ENCODE results near the gene LHX8.

DNA sequence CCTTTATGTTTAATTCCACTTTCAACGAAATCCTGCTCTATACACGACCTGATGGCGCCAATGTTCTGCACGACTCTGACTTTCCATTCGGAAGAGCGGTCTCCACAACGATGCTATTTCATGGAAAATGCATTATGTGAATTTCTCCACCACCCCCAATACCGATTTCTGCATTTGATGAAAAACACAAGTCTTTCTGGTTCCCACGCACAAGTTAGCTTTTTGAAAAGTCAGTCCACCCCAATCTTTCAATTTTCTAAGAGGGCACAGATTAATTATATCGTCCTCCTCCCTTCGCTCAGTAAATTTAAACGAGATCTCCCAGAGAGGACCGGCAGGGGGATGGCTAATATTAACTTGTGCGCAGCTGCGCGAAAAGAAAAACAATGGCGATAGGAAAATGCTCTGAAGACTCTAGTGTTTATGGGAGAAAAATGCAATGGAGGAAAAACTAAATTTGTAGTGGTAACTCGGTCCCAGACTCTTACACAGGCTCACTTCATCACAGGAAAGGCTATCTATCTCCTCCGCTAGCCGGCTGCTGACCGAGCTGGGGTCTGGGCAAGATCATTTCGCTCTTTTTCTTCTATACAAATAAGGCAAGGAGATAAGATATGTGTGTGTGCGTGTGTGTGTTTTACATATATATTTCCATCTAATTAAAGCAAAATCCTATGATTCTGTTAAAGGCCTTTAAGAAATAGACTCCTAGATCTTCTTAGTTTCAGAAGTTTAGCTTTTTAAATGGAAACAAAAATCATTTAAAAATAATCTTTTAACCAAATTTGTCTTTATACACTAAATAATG is 1.2 kb upstream of the LHX8 start:
- no peak for TF ChIP-seq CREM (IDR thresholded peaks at IDR 0.05; ENCODE audit: low read depth)
- no peak for TF ChIP-seq LEF1 (IDR thresholded peaks at IDR 0.05)
- TF ChIP-seq MED1 (CRISPR knock-in tag; IDR thresholded peaks at IDR 0.05; ENCODE audit: borderline replicate concordance), result no peak
- TF ChIP-seq SMARCE1 (IDR thresholded peaks at IDR 0.05), result no peak
- TF ChIP-seq POLR2A (conservative IDR thresholded peaks at IDR 0.05), result no peak
- TF ChIP-seq, protein P1, sequence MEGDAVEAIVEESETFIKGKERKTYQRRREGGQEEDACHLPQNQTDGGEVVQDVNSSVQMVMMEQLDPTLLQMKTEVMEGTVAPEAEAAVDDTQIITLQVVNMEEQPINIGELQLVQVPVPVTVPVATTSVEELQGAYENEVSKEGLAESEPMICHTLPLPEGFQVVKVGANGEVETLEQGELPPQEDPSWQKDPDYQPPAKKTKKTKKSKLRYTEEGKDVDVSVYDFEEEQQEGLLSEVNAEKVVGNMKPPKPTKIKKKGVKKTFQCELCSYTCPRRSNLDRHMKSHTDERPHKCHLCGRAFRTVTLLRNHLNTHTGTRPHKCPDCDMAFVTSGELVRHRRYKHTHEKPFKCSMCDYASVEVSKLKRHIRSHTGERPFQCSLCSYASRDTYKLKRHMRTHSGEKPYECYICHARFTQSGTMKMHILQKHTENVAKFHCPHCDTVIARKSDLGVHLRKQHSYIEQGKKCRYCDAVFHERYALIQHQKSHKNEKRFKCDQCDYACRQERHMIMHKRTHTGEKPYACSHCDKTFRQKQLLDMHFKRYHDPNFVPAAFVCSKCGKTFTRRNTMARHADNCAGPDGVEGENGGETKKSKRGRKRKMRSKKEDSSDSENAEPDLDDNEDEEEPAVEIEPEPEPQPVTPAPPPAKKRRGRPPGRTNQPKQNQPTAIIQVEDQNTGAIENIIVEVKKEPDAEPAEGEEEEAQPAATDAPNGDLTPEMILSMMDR (IDR thresholded peaks at IDR 0.05 in 2 of 3, conservative IDR thresholded peaks at IDR 0.05 in 1 of 3; ENCODE audit: insufficient read depth in 2 of 3, low read depth in 1 of 3, low read length in 3 of 3), result no peak
- TF ChIP-seq, protein P2, sequence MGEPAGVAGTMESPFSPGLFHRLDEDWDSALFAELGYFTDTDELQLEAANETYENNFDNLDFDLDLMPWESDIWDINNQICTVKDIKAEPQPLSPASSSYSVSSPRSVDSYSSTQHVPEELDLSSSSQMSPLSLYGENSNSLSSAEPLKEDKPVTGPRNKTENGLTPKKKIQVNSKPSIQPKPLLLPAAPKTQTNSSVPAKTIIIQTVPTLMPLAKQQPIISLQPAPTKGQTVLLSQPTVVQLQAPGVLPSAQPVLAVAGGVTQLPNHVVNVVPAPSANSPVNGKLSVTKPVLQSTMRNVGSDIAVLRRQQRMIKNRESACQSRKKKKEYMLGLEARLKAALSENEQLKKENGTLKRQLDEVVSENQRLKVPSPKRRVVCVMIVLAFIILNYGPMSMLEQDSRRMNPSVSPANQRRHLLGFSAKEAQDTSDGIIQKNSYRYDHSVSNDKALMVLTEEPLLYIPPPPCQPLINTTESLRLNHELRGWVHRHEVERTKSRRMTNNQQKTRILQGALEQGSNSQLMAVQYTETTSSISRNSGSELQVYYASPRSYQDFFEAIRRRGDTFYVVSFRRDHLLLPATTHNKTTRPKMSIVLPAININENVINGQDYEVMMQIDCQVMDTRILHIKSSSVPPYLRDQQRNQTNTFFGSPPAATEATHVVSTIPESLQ (CRISPR knock-in tag; IDR thresholded peaks at IDR 0.05), result no peak
- no peak for TF ChIP-seq HDAC6 (IDR thresholded peaks at IDR 0.05; ENCODE audit: low read depth, low read length)
- no peak for TF ChIP-seq BHLHE40 (IDR thresholded peaks at IDR 0.05; ENCODE audit: low read length)
- no peak for TF ChIP-seq SP1 (CRISPR knock-in tag; IDR thresholded peaks at IDR 0.05)
- no peak for TF ChIP-seq CEBPB (tag; IDR thresholded peaks at IDR 0.05)
- TF ChIP-seq, protein P3, sequence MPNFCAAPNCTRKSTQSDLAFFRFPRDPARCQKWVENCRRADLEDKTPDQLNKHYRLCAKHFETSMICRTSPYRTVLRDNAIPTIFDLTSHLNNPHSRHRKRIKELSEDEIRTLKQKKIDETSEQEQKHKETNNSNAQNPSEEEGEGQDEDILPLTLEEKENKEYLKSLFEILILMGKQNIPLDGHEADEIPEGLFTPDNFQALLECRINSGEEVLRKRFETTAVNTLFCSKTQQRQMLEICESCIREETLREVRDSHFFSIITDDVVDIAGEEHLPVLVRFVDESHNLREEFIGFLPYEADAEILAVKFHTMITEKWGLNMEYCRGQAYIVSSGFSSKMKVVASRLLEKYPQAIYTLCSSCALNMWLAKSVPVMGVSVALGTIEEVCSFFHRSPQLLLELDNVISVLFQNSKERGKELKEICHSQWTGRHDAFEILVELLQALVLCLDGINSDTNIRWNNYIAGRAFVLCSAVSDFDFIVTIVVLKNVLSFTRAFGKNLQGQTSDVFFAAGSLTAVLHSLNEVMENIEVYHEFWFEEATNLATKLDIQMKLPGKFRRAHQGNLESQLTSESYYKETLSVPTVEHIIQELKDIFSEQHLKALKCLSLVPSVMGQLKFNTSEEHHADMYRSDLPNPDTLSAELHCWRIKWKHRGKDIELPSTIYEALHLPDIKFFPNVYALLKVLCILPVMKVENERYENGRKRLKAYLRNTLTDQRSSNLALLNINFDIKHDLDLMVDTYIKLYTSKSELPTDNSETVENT (CRISPR knock-in tag; IDR thresholded peaks at IDR 0.05), result no peak
